Peyer's patch (tissue), 4 donors: ENCODE measurements around the gene KIF1A.

Source experiments
- POLR2A ChIP-seq, 2 donors: fragments of 450-650 bp; IDR thresholded peaks; one replicate each; pipeline ENCODE4 v1.5.1; 2017; ENCODE audit warnings: antibody characterized with exemption in 2 of 2, mild to moderate bottlenecking in 2 of 2, moderate library complexity in 2 of 2
- TF ChIP-seq, protein P1 (sequence below), 6 experiments: fragments of 450-650 bp in 4 of 6; fragments of 200-600 bp in 2 of 6; sonication (generic) in 1 of 6; IDR thresholded peaks; one replicate each; pipeline ENCODE4 v1.5.1; 2017 to 2019; ENCODE audit warnings: antibody characterized with exemption in 6 of 6, mild to moderate bottlenecking in 3 of 6, moderate library complexity in 1 of 6

DNA sequence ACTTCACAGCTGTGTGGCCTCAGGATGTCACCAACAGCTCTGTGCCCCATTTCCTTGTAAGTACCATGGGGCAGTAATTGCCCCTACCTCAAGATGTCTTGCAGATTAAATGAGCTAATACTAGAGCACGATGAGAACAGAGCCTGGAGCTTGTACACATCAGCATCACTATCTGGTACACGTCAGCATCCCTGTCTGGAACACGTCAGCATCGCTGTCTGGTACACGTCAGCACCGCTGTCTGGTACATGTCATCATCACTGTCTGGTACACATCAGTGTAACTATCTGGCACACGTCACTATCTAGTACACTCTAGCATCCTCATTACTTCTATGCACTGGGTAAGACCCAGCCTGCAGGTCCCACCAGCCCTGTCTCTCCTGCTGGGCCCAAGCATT is 91.2 kb downstream of the KIF1A start:
- TF ChIP-seq, protein P1, sequence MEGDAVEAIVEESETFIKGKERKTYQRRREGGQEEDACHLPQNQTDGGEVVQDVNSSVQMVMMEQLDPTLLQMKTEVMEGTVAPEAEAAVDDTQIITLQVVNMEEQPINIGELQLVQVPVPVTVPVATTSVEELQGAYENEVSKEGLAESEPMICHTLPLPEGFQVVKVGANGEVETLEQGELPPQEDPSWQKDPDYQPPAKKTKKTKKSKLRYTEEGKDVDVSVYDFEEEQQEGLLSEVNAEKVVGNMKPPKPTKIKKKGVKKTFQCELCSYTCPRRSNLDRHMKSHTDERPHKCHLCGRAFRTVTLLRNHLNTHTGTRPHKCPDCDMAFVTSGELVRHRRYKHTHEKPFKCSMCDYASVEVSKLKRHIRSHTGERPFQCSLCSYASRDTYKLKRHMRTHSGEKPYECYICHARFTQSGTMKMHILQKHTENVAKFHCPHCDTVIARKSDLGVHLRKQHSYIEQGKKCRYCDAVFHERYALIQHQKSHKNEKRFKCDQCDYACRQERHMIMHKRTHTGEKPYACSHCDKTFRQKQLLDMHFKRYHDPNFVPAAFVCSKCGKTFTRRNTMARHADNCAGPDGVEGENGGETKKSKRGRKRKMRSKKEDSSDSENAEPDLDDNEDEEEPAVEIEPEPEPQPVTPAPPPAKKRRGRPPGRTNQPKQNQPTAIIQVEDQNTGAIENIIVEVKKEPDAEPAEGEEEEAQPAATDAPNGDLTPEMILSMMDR (IDR thresholded peaks at IDR 0.05) = no peak
- TF ChIP-seq POLR2A (IDR thresholded peaks at IDR 0.05) = no peak
